ENCODE data around the gene BOC. TPM values are rescaled to one million over a fixed set of nuclear protein-coding genes. Genes with fewer than 3 reads are reported as not detected.

BOC gene
- total and polyA plus RNA-seq, 2 experiments from 2014 or later: 2.1 to 4.1 TPM

DNA sequence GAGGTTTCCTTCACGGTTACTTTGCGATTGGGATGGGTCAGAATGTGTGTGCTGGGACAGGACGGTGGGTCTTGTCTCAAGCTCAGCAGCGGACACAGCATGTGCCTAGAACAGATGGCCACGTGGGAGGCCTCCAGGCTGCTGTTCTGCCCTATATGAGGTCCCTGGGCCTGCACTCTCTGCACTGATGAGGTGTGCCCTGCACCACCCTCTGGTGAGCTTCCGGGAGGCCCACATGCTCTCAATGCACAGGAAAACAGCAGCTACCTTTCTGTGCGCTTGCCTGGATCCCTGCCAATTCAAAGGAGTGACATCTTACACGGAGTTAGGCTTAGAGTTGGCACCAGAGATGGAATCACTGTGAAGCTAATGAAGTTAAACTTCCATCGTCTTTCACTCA lies 59.8 kb downstream of the BOC start:
- H3K9me2 ChIP-seq (ENCODE audit: insufficient read depth): no peaks in the 10 kb centered on the region
- no peak overlapping the region for H3K4me3 ChIP-seq
- H3K27me3 Mint-ChIP-seq (ENCODE audit: insufficient read depth, low read depth, poor library complexity): peaks cover 4% of the 10 kb centered on the region
- H2AFZ ChIP-seq: no peak overlapping the region
- no peak for ATAC-seq
- no peak overlapping the region for H3K4me2 ChIP-seq
- H3K27me3 ChIP-seq (ENCODE audit: insufficient read depth): no peaks in the 10 kb centered on the region
- no peaks in the 10 kb centered on the region; the same call in 2 of the 3 replicates for H3K36me3 Mint-ChIP-seq (ENCODE audit: low read depth)
- TF ChIP-seq CREB1 (CRISPR knock-in tag; IDR thresholded peaks at IDR 0.05; ENCODE audit: low read depth): no peak
- TF ChIP-seq EZH2phosphoT487 (IDR thresholded peaks at IDR 0.05; ENCODE audit: unreplicated experiment): no peak
- no peak for TF ChIP-seq STAT1 (IDR thresholded peaks at IDR 0.05; ENCODE audit: unreplicated experiment)
- TF ChIP-seq, protein P1, sequence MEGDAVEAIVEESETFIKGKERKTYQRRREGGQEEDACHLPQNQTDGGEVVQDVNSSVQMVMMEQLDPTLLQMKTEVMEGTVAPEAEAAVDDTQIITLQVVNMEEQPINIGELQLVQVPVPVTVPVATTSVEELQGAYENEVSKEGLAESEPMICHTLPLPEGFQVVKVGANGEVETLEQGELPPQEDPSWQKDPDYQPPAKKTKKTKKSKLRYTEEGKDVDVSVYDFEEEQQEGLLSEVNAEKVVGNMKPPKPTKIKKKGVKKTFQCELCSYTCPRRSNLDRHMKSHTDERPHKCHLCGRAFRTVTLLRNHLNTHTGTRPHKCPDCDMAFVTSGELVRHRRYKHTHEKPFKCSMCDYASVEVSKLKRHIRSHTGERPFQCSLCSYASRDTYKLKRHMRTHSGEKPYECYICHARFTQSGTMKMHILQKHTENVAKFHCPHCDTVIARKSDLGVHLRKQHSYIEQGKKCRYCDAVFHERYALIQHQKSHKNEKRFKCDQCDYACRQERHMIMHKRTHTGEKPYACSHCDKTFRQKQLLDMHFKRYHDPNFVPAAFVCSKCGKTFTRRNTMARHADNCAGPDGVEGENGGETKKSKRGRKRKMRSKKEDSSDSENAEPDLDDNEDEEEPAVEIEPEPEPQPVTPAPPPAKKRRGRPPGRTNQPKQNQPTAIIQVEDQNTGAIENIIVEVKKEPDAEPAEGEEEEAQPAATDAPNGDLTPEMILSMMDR (conservative IDR thresholded peaks at IDR 0.05; ENCODE audit: low read depth in 2 of 2): no peak
- TF ChIP-seq JUNB (IDR thresholded peaks at IDR 0.05; ENCODE audit: unreplicated experiment): no peak
- TF ChIP-seq ZNF114 (CRISPR knock-in tag; IDR thresholded peaks at IDR 0.05): no peak
- no peak for TF ChIP-seq NANOG (IDR thresholded peaks at IDR 0.05; ENCODE audit: borderline replicate concordance)
- TF ChIP-seq ZNF331 (CRISPR knock-in tag; IDR thresholded peaks at IDR 0.05; ENCODE audit: low read depth): no peak
- TF ChIP-seq POLR2AphosphoS5 (IDR thresholded peaks at IDR 0.05; ENCODE audit: low read depth): no peak
- TF ChIP-seq EZH2 (IDR thresholded peaks at IDR 0.05; ENCODE audit: low read depth, unreplicated experiment): no peak
- TF ChIP-seq ZNF462 (CRISPR knock-in tag; IDR thresholded peaks at IDR 0.05): no peak
- no peak for TF ChIP-seq ETS1 (IDR thresholded peaks at IDR 0.05)
- no peak for TF ChIP-seq REST (IDR thresholded peaks at IDR 0.05; ENCODE audit: unreplicated experiment)
- H3F3A ChIP-seq (replicated peaks; ENCODE audit: low read depth): no peaks in the 10 kb centered on the region
- H3K9me3 Mint-ChIP-seq: no peaks in the 10 kb centered on the region
- no peaks in the 10 kb centered on the region for H3K79me2 ChIP-seq (replicated peaks; ENCODE audit: insufficient read depth)
- H3K4me1 Mint-ChIP-seq: peaks cover 18% of the 10 kb centered on the region
- no peaks in the 10 kb centered on the region for H4K20me1 ChIP-seq (replicated peaks; ENCODE audit: insufficient read depth)
- no peaks in the 10 kb centered on the region for H3K36me3 ChIP-seq (ENCODE audit: insufficient read depth)
- no peaks in the 10 kb centered on the region for H3K4me1 ChIP-seq (ENCODE audit: insufficient read depth)
- no peak overlapping the region for H3K27ac ChIP-seq (ENCODE audit: low read depth)
- H3K4me3 Mint-ChIP-seq: no peak overlapping the region
- DNase-seq (ENCODE audit: low spot score): no peak
- H3K27ac Mint-ChIP-seq: no peak overlapping the region
